CD4-positive, alpha-beta T cell treated with Interleukin-15 for 4 hours (primary cell): ENCODE measurements around the gene TUBB.
"Not testable (repeated sequence)": the region's sequence is repeated elsewhere in the genome, so short reads cannot be mapped to it uniquely, and the experiment has no call there.

Experiments
- DNase-seq: peaks from one replicate; pipeline ENCODE4 v3.0.0-alpha.2; 2020; ENCODE audit warnings: low spot score

The TUBB gene

DNA sequence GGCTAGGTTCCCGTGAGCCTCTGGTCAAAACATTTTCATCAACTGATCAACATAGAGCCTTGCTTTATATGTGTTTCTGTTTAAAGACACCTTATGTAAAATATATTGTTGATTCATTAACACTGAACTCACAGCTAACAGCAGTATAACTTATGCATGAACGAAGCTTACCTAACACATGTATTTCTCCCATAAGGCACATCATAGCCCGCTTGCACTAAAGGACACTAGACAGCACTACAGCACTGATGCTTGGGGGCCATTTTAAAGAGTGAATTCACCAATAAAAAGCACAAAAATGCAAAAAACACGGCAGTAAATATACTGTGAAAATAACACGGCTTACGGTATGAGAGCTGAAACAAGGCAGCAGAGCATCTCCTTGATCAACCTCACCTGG, 18.4 kb downstream of the TUBB start:
- DNase-seq, result no peak

DNA sequence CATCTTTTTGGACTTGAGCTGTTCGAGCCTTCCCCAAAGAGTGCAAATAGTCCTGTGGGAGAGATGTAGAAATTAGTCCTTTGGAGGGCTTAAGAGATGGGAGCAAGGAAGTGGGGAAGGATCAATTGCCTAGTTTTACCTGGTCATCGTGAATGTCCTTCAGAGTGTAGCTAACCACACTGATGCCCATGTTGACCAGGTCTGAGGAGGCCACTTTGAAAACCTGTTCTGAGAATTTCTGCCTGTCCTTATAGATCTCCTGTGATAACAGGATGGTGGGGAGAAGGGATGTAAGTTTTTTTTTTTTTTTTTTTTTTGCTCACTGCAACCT, 20.4 kb downstream of the TUBB start:
- DNase-seq, result no peak

DNA sequence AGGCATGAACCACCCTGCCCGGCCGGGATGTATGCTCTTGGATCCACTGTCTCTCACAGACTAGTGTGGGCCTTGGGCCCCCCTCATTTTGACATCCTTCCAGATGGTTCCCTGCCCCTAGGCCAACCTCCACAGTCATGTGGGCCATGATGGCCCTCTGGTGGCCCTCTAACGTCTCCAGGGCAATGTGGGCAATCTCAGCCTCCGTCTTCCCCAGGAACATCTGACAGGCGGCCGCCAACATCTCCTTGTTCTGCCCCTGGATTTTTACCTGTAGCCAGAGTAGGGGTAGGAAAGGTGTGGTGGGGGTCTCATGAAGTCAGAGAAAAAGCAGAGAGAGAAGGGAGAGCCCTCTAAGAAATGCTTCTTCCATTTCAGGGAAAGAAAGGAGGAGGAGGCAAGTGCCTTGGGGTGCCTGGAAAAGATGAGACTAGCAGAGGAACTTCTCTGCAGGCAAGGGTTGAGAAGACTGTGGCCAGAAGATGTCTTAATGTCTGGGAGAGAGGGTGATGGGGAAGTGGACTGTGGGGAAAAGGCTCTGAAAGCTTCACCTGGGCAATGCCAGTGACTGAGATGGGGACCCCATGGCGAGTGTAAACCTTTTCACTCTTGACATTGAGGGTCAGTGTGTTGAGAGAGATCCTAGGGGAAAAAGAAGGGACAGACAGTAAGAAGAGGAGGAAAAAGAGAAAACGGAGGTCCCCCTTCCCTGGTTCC, 21.1 kb downstream of the TUBB start:
- no peak for DNase-seq

DNA sequence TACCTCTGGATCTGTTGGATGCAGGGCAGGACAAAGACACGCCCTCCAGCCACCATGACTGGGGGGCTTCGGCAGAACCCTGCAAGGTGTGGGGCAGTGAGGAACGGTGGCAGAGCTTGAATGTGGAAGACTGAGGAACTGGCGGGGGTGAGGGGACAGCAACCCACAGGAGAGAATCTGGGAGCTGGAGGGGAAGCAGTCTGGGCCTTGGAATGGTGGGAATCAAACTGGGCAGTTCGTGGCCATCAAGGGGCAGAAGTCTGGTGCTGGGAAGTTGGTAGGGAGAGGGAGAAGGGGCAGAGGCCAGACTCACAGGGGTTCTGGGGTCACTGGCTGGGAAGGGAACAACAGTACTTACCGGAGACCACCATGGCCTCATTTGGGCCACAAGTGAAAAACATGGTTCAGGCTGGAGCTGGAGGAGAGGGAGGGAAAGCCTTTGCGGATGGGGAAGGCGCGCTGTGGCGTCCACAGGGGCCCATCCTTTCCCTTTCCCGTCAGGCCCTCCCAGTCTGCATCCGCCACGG, 21.7 kb downstream of the TUBB start:
- DNase-seq, result no peak

DNA sequence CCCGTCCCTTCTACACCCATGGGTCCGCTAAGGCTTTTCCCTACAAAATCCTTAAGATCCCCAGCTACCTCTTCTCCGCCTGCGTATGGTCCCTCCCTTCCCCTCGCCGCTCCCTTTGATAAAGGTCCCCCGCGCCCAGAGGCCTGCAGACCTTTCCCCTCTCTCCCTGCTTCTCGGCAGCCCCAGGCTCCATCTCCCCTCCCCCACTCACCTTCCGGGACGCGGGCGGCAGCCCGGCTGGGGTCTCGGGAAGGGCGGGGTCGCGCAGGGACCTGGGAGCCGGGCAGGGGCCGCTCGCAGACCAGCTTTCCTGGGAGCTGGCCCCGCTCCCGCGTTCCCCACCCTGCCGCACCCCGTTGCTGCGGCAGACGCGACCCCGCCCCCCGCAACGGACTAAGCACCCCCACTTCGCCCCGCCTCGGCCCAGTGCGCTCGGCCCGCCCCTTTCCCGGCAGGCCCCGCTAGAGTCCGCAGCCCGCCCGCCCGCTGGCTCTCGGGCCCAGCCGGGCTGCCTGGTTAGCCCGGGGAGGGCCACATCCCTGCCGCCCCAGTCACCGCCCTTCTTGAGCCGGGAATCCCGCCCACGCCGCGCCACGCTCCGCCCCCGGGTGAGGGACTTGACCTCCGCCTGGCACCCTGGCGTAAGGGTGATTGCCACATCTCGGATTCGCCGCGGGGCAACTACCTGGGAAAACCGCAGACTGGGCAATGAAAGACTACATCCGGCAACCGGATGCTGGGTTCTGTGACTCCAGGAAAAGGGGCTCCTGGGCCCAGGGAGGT, 22.4 kb downstream of the TUBB start, which contains the start of gene FLOT1:
TSS of gene FLOT1 (minus strand) at position 372 of the 783 bp plus-strand sequence. CDS start 498 bp downstream, outside the sequence.
- peak; percentile 95 for DNase-seq

DNA sequence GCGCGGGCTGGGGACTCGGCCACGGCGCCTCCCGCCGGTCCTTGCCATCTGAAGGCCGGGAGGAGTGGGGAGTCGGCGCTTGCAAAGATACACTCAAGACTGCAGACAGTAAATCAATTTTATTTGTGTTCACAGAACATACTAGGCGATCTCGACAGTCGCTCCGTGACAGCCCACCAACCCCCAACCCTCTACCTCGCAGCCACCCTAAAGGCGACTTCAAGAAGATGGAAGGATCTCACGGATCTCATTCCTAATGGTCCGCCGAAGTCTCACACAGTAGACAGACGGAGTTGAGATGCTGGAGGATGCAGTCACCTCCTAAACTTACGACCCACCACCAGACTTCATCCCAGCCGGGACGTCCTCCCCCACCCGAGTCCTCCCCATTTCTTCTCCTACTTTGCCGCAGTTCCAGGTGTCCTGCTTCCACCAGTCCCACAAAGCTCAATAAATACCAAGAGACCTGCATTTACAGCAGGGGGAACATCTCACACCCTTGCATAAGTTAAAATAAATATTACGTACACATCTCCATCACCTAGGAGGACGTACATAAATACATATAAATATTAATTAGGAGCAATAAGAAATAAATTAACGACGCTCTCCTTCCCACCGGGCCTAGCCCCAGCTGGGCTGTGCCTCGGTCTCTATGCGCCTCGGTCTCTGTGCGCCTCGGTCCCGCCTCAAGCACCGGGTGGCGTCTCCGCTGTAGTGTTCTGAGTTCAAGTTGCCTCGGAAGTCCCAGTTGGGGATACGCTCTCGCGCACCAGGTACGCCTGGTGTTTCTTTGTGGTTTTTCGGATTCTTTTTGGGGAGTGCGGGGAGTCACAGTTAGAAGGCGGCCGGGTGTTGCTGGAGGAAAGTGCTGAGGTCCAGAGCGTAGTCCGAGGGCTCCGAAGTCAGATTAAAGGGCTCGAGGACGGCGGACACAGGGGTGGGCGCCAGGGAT, 23.2 kb downstream of the TUBB start:
- peak; percentile 46 for DNase-seq

DNA sequence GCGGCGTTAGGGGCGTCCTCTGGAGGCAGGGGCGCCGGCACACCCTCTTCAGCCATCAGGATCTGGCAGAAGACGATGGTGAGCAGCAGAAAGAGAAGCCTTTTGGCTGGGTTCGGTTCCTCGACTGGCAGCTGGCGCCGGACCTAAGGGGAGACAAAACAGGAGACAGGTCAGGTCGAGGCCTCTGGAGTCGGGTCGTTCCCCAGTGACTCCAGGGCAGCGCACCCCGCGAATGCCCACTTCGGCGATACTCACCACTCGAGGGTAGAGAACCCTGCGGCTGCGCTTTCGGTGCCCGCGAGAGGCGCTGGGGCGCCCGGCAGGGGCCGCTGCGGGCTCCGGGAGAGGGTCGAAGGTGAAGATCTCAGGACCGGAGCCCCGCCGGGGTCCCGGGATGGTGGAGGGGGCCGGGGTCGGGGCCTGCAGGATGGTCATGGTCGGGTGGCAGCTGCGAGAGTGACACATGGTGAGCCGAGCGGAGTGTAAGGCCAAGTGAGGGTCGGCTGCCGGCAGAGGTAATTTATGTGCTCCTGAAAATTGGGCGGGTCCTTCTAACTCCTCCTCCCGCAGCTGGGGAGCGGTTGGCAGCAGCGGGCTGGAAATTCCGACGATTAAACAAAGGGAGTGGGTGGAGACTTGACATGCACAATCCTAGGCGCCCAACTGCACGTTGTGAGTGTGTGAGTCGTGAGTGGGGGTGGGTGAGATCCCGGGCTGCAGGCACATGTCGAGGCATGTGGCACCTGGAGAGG, 24.1 kb downstream of the TUBB start, which contains the start of gene IER3:
TSS of gene IER3 (minus strand) at position 494 of the 752 bp plus-strand sequence. CDS start at position 465, 29 bp downstream.
- DNase-seq, result peak; percentile 81

DNA sequence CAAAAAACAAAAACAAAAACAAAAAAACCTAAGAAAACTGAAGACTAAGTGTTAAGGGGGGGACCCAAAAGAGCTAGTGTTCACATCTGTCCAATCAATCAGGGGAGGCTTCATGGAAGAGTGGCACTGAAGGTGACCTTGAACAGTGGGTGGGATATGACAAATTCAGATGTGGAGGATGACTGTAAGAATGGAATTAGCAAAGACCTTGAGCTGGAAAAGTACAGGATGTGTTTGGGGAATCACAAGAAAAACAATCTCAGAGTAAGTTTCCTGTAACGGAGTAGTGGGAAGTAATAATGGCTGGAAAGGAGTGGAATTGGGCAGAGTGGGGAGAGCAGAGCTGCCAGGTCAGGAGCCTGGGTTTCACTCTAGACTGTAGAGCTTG, 27.1 kb downstream of the TUBB start:
- DNase-seq, result no peak

DNA sequence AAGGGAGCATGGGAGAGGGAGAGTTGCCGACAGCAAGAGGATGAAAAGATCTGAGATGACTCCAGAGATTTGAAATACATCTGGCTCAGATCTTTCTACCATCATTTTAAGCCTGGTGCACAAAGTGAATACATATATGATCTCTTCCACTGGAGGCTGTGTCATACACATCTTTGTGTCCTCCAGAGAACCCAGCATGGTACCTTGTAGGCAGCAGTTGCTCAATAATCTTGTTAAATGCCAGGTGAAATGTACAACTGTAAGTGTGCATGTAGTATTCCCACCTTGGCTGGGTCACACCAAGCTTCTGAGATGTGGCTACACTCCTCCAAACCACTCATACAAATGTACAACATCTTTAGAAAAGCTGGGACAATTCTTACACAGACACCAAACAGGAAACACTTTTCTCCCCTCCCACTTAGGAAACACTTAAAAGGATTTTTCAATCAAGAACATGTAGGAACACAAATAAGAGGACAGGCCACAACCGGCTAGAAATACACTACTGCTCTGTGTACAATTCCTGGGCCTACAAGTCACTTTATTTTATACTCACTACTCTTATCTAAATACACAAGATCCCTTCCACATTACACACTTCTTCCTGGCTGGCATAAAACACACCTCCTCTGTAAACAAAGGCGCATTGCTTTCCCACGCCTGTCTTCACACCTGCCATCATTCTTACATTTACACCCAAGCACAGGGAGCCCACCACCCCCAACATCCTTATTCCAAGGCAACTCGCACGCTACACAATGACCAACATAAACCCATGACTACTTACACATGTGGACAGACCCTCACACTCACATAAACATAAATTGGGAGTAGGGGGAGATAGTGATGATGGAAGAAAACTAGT, 28.0 kb downstream of the TUBB start:
- no peak for DNase-seq

DNA sequence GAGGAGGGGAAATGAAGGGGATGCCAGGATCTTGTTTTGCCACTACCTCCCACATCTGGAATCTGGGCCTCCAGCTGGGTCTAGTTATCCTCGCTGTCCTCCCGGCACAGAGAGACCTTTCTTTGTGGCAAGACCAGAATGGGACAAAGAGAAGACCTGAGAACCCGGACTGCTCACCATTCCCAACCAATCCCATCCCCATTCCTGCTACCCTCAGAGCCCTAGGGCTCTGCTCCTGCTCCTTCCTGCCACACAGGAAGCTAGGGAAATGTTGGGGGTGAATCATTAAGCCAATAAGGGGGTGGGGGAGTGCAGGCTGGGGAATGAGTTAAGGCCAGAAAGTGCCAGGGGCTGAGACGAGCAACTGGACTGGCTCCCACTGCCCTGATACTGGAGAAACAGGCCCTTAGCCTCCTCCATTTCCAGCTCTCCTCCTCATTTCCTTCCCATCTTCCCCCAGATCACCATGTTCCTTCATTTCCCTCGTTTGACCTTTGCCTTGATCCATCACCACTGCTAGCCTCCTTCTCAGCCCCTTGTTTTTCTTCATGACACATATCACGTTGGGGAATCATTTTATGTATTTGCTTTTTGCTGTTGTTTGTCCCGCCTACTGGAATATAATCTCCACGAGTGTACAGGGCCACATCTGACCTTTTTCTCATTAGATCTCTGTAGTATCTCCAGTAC, 28.8 kb downstream of the TUBB start:
- DNase-seq, result no peak

DNA sequence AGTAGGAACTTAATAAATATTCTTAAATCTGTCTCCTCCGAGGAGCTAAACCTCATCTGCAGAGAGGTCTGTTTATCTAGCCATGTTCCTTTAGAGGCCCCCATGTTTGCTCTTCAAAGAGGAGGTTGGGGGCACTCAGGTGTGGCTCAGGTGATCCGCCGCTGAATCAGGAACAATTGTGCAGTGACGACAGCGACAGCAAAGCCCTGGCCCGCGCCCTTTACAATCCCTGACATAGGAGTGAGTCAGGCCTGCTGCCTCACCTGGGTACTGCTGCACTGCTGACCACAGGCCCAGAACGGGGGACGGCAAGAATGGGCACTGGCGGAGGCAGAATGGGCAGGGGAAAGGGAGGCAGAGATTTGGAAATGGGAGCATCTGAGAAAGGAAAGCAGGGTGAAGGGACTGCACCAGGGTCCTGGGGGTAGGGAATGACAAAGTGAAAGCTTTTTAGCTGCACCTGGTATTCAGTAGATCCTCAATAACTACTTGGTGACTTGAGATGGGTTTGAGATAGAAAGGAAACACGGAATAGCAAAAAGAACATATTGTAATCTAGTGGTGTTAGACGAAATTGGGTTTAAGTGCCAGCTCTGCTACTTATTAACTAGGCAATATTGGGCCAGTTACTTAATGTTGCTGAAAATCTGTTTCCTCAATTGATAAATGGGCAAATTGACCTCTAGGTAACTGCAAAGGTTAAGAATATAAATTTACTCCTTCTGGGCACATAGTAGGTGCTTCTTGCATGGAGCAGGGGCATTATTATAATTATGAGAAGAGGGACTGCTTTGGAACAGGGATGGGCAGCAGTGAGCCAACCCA, 29.6 kb downstream of the TUBB start:
- no peak for DNase-seq

DNA sequence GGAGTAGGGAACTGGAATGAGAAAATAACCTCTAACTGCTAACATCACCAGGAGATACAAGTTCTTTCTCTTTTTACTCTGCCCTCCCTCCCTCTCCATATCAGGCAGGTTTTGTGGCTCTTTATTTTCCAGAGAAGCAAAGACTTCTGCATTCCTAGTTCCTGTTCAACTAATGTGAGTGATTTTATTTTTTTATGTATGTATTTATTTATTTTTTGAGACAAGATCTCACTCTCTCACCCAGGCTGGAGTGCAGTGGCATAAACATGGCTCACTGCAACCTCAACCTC, 30.2 kb downstream of the TUBB start:
- no peak for DNase-seq

DNA sequence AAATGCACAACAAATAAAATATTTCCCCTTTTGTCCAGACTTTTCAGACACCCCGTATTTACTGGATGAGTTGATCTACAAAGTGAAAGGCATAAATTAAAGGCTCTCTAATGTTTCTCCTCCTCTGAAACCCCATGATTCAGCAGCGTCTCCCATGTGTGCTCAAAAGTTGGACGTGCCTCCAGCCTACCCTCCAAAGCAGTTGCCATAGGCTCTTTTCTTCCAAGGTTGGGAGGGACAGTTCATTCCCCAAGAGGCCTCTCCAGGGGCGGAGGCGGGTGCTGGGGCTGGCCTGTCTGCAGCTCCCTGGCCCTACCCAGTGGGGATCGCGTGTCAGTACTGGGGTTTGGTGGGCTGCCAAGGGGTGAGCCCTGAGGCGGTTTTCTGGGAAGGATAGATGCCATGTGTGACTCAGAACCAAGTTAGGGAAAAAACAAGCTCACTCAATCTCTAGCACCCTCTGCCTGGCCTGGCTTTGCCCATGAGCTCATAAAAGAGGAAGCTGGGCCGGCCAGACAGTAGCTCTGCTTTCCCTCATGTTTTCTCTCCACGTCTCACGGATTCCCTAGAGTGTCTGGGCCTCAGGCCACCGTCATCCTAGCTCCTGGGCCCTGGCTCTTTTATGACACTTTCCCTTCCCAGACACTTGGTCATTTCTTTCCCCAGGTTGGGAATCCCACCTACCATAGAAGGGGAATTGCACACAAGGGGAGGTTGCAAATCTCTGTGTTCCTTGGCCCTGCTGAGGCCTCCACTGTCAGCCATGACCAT, 32.2 kb downstream of the TUBB start:
- DNase-seq, result no peak

DNA sequence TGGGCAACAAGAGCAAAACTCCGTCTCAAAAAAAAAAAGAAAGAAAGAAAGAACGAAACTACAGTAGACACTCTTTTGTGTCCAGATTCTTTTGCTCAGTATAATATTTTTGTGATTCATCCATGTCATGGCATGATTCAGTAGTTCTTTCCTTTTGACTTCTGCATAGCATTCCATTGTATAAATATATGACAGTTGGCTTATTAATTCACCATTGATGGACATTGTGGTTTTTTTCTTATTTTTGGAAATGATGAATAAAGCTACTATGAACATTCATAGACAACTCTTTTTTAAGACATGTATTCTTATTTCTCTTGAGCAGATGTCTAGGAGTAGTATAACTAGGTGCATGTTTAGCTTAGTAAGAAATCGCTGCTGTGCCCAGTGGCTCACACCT, 34.5 kb downstream of the TUBB start:
- no peak for DNase-seq

DNA sequence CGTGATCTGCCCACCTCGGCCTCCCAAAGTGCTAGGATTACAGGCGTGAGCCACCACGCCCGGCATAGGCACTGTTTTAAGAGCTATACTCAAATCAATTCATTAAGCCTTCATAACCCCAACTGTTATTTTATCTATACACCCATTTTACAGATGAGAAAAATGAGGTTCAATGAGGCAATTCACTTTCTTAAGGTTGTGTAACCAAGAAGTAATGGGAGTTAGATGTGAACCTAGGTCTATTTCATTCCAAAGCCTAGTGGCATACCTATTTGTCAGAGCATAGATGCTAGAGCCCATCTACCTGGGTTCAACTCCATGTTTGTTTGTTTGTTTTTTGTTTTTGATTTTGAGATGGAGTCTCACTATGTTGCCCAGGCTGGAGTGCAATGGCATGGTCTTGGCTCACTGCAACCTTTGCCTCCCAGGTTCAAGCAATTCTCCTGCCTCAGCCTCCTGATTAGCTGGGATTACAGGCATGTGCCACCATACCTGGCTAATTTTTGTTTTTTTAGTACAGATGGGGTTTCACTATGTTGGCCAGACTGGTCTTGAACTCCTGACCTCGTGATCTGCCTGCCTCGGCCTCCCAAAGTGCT, 36.4 kb downstream of the TUBB start:
- not testable (repeated sequence) for DNase-seq

DNA sequence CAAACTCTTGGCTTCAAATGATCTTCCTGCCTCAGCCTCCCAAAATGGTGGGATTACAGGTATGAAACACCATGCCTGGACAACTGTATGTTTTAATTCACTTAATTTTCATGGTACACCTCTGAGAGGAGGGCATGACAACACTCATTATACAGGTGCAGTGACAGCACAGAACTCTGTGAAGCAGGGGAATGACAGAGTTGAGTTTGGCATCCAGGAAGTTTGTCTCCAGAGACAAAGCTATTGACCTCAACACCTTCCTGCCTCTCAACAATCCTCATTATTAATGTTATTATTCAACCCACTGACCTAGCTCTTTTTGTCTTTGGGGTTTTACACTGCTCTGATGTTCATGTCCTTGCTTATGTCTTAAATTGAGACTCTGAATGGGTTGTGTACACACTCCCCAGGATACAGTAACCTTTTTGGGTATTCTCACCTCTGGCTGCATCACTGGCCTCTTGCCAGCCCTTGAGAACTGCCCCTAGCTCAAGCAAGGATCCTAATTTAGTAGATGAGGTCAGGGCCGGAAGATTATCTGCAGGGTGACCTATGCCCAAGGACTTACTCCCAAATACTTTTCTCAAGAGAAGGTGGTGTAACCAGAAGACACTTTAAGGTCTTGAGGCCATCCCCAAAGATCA, 37.2 kb downstream of the TUBB start:
- no peak for DNase-seq

DNA sequence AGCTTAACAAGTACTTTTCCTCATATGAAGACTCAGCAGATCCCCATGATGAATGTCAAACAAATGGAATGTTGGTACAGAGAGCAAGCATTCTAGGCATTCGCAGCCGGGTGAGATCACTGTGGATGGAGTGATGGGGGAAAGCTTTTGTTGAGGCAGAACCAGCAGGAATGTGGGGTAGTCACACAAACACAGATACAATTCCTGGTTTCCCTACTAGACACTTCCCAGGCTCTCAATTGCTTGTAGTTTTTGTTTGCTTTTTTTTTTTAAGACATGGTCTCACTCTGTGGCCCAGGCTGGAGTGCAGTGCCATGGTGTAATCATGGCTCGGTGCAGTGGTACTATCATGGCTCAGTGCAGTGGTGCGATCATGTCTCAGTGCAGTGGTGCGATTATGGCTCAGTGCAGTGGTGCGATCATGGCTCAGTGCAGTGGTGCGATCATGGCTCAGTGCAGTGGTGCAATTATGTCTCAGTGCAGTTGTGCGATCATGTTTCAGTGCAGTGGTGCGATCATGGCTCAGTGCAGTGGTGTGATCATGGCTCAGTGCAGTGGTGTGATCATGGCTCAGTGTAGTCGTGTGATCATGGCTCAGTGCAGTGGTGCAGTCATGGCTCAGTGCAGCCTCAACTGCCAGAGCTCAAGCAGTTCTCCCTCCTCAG, 39.6 kb downstream of the TUBB start:
- no peak for DNase-seq
